ENCODE results near the gene THADA. TPM values are rescaled to one million over a fixed set of nuclear protein-coding genes. Genes with fewer than 3 reads are reported as not detected.
A peak's percentile ranks its signal among the peaks of the same experiment; 100 is the strongest.

The THADA gene
- total RNA-seq, 2 donors from 2014 or later, result 23.7 to 69.5 TPM

- no peak overlapping the region for H3K4me3 Mint-ChIP-seq
- DNase-seq (ENCODE audit: low spot score) (no peak), ATAC-seq (no peak)
- H3K4me1 Mint-ChIP-seq (ENCODE audit: low read depth in 2 of 2), result no peaks in the 10 kb centered on the region
- H3K9me3 Mint-ChIP-seq, result no peaks in the 10 kb centered on the region
- H3K36me3 Mint-ChIP-seq, result peaks cover 5% of the 10 kb centered on the region
- H3K27ac Mint-ChIP-seq, result no peak overlapping the region
- no peaks in the 10 kb centered on the region for H3K27me3 Mint-ChIP-seq
Observed at GRCh38 chr2:43473767-43474166, 122.1 kb downstream of the THADA start.

- H3K9me3 Mint-ChIP-seq, result no peaks in the 10 kb centered on the region
- no peak for DNase-seq (ENCODE audit: low spot score)
- no peaks in the 10 kb centered on the region for H3K27me3 Mint-ChIP-seq
- no peak overlapping the region for H3K4me3 Mint-ChIP-seq
- no peaks in the 10 kb centered on the region for H3K4me1 Mint-ChIP-seq (ENCODE audit: low read depth in 2 of 2)
- ATAC-seq, result no peak
- H3K27ac Mint-ChIP-seq, result no peak overlapping the region
- peaks cover 5% of the 10 kb centered on the region for H3K36me3 Mint-ChIP-seq
Observed at GRCh38 chr2:43472527-43473194, 123.2 kb downstream of the THADA start.

GRCh38 chr2:43469713-43470112 lies 126.1 kb downstream of the THADA start:
- Mint-ChIP-seq H3K27me3 (no peaks in the 10 kb centered on the region), H3K36me3 (peaks cover 5% of the 10 kb centered on the region), H3K4me3 (no peak overlapping the region), H3K27ac (no peak overlapping the region), H3K4me1 (ENCODE audit: low read depth in 2 of 2) (no peaks in the 10 kb centered on the region), H3K9me3 (no peaks in the 10 kb centered on the region)
- ATAC-seq, result no peak
- no peak for DNase-seq (ENCODE audit: low spot score)

GRCh38 chr2:43469094-43469493 lies 126.7 kb downstream of the THADA start:
- no peaks in the 10 kb centered on the region for H3K4me1 Mint-ChIP-seq (ENCODE audit: low read depth in 2 of 2)
- H3K27me3 Mint-ChIP-seq, result no peaks in the 10 kb centered on the region
- no peak overlapping the region for H3K27ac Mint-ChIP-seq
- H3K36me3 Mint-ChIP-seq, result peaks cover 5% of the 10 kb centered on the region
- H3K4me3 Mint-ChIP-seq, result no peak overlapping the region
- DNase-seq (ENCODE audit: low spot score) (no peak), ATAC-seq (no peak)
- H3K9me3 Mint-ChIP-seq, result no peaks in the 10 kb centered on the region

- no peak overlapping the region for H3K4me3 Mint-ChIP-seq
- no peak for ATAC-seq
- H3K27ac Mint-ChIP-seq, result no peak overlapping the region
- no peaks in the 10 kb centered on the region for H3K36me3 Mint-ChIP-seq
- H3K4me1 Mint-ChIP-seq (ENCODE audit: low read depth in 2 of 2), result no peaks in the 10 kb centered on the region
- no peaks in the 10 kb centered on the region for H3K27me3 Mint-ChIP-seq
- no peaks in the 10 kb centered on the region for H3K9me3 Mint-ChIP-seq
- no peak for DNase-seq (ENCODE audit: low spot score)
Observed at GRCh38 chr2:43467891-43468290, 127.9 kb downstream of the THADA start.

- ATAC-seq (no peak), DNase-seq (ENCODE audit: low spot score) (no peak)
- Mint-ChIP-seq H3K4me3 (no peak overlapping the region), H3K9me3 (no peaks in the 10 kb centered on the region), H3K27ac (no peak overlapping the region), H3K36me3 (no peaks in the 10 kb centered on the region), H3K27me3 (no peaks in the 10 kb centered on the region), H3K4me1 (ENCODE audit: low read depth in 2 of 2) (peaks cover 3 to 4% of the 10 kb centered on the region in 2 donors)
Observed at GRCh38 chr2:43465234-43465633, 130.6 kb downstream of the THADA start.

- Mint-ChIP-seq H3K36me3 (no peaks in the 10 kb centered on the region), H3K27ac (no peak overlapping the region), H3K27me3 (no peaks in the 10 kb centered on the region), H3K9me3 (no peaks in the 10 kb centered on the region), H3K4me3 (no peak overlapping the region), H3K4me1 (ENCODE audit: low read depth in 2 of 2) (peaks cover 3 to 4% of the 10 kb centered on the region in 2 donors)
- DNase-seq (ENCODE audit: low spot score), result no peak
- no peak for ATAC-seq
Observed at GRCh38 chr2:43464590-43464989, 131.2 kb downstream of the THADA start.

- Mint-ChIP-seq H3K9me3 (no peaks in the 10 kb centered on the region), H3K4me3 (no peak overlapping the region), H3K27me3 (no peaks in the 10 kb centered on the region), H3K4me1 (ENCODE audit: low read depth in 2 of 2) (peaks cover 7 to 9% of the 10 kb centered on the region in 2 donors), H3K36me3 (no peaks in the 10 kb centered on the region), H3K27ac (no peak overlapping the region)
- no peak for DNase-seq (ENCODE audit: low spot score)
- no peak for ATAC-seq
Observed at GRCh38 chr2:43462866-43463641, 132.8 kb downstream of the THADA start.

GRCh38 chr2:43461453-43462073 lies 134.3 kb downstream of the THADA start:
- no peaks in the 10 kb centered on the region for H3K36me3 Mint-ChIP-seq
- no peaks in the 10 kb centered on the region for H3K27me3 Mint-ChIP-seq
- DNase-seq (ENCODE audit: low spot score), result no peak
- H3K4me1 Mint-ChIP-seq (ENCODE audit: low read depth in 2 of 2), result peaks cover 11 to 13% of the 10 kb centered on the region in 2 donors
- H3K27ac Mint-ChIP-seq, result no peak overlapping the region
- ATAC-seq, result no peak
- no peak overlapping the region for H3K4me3 Mint-ChIP-seq
- no peaks in the 10 kb centered on the region for H3K9me3 Mint-ChIP-seq

GRCh38 chr2:43460611-43461365 lies 135.1 kb downstream of the THADA start:
- Mint-ChIP-seq H3K27ac (no peak overlapping the region), H3K4me3 (no peak overlapping the region), H3K9me3 (no peaks in the 10 kb centered on the region), H3K27me3 (no peaks in the 10 kb centered on the region), H3K4me1 (ENCODE audit: low read depth in 2 of 2) (peaks cover 17 to 21% of the 10 kb centered on the region in 2 donors), H3K36me3 (no peaks in the 10 kb centered on the region)
- ATAC-seq, result no peak
- no peak for DNase-seq (ENCODE audit: low spot score)

GRCh38 chr2:43460174-43460546 lies 135.7 kb downstream of the THADA start:
- Mint-ChIP-seq H3K9me3 (no peaks in the 10 kb centered on the region), H3K27me3 (no peaks in the 10 kb centered on the region), H3K27ac (no peak overlapping the region), H3K4me3 (no peak overlapping the region), H3K36me3 (peaks cover 5% of the 10 kb centered on the region), H3K4me1 (ENCODE audit: low read depth in 2 of 2) (peaks cover 23 to 27% of the 10 kb centered on the region in 2 donors)
- DNase-seq (ENCODE audit: low spot score), result no peak
- ATAC-seq, result no peak

- no peaks in the 10 kb centered on the region for H3K9me3 Mint-ChIP-seq
- no peak overlapping the region for H3K4me3 Mint-ChIP-seq
- H3K4me1 Mint-ChIP-seq (ENCODE audit: low read depth in 2 of 2), result peaks cover 23 to 32% of the 10 kb centered on the region in 2 donors
- no peak for DNase-seq (ENCODE audit: low spot score)
- peaks cover 6% of the 10 kb centered on the region for H3K36me3 Mint-ChIP-seq
- no peaks in the 10 kb centered on the region for H3K27me3 Mint-ChIP-seq
- ATAC-seq, result no peak
- H3K27ac Mint-ChIP-seq, result peak overlapping the region in 1 of 2 donors; percentile 11
Observed at GRCh38 chr2:43459446-43460173, 136.2 kb downstream of the THADA start.

- Mint-ChIP-seq H3K4me3 (no peak overlapping the region), H3K27me3 (no peaks in the 10 kb centered on the region), H3K36me3 (peaks cover 6% of the 10 kb centered on the region), H3K27ac (no peak overlapping the region), H3K4me1 (ENCODE audit: low read depth in 2 of 2) (peaks cover 23 to 32% of the 10 kb centered on the region in 2 donors), H3K9me3 (no peaks in the 10 kb centered on the region)
- no peak for DNase-seq (ENCODE audit: low spot score)
- ATAC-seq, result no peak
Observed at GRCh38 chr2:43458014-43458628, 137.7 kb downstream of the THADA start.
